ENCODE measurements around the gene TMC7. TPM values are rescaled to one million over a fixed set of nuclear protein-coding genes. Genes with fewer than 3 reads are reported as not detected.

Gene TMC7
- total and polyA plus RNA-seq, 2 of the 13 experiments (the other 11 are each of a cell fraction or from before 2014, with no cell fraction given) = 1.2 to 5.1 TPM

GRCh38 chr16:19105891-19106624 is 122.3 kb downstream of the TMC7 start:
- Histone ChIP-seq H3K36me3 (replicated peaks in 1 of 2; ENCODE audit: control insufficient read depth in 1 of 2, insufficient read depth in 2 of 2, low read length in 2 of 2) (no peaks in the 10 kb centered on the region), H3K9me3 (ENCODE audit: low read length) (no peaks in the 10 kb centered on the region), H3K4me3 (replicated peaks in 1 of 3; ENCODE audit: insufficient read depth in 1 of 3, low read depth in 2 of 3, low read length in 3 of 3) (no peak overlapping the region), H3K79me2 (ENCODE audit: insufficient read depth, low read length) (no peaks in the 10 kb centered on the region), H3K27ac (ENCODE audit: extremely low read length, insufficient read depth, low read length) (no peak overlapping the region), H3K4me2 (ENCODE audit: low read depth, low read length) (peak overlapping the region; percentile 5; the same call in 1 of the 2 replicates), H2AFZ (ENCODE audit: low read length) (no peak overlapping the region), H4K20me1 (ENCODE audit: insufficient read depth, low read length) (no peaks in the 10 kb centered on the region), H3K4me1 (ENCODE audit: insufficient read depth, low read length) (peaks cover 66% of the 10 kb centered on the region), H3K27me3 (ENCODE audit: control insufficient read depth in 1 of 2, insufficient read depth in 2 of 2, low read length in 2 of 2) (peaks cover 2 to 16% of the 10 kb centered on the region in 2 experiments; a peak in 4 of 5 replicates), H3K9ac (ENCODE audit: insufficient read depth, low read depth, low read length) (no peak overlapping the region)
- DNase-seq (ENCODE audit: low spot score) (no peak), ATAC-seq (no peak), FAIRE-seq (no peak)
- no TSS peak for BruUV-seq (replicated peaks)
- CTCF ChIA-PET (ENCODE audit: low intra/inter-chr PET ratio, low total read pairs) = no interaction called here
- in situ Hi-C loops (cut with HindIII; ENCODE audit: extremely low pct_ligation_motif_present, low pct_unique_long_range_greater_than_20kb) (no loop called here), intact Hi-C loops (cut with micrococcal nuclease; ENCODE audit: unreplicated experiment) (loop anchor here (10.0 kb wide), 1 partner anchor 1319 kb away; no protein-coding TSS in a partner anchor)
- 44% methylated on average over 11 of the region's 11 CpGs for WGBS (ENCODE audit: low lambda C conversion rate)
- POLR2A ChIA-PET = interaction anchor here (1.3 to 12.1 kb wide), 3 partner anchors 11 to 107 kb away, joined by 3 to 239 read pairs (median 4); partner anchors contain the start of gene COQ7
- TF ChIP-seq RCOR2 (CRISPR knock-in tag; IDR thresholded peaks at IDR 0.05) = 0 out of 2 replicates have a peak, but pooled peaks have one; percentile 4
- 0 out of 2 replicates have a peak, but pooled peaks have one; percentile 16 for TF ChIP-seq ELF3 (CRISPR knock-in tag; IDR thresholded peaks at IDR 0.05)
- no peak for TF ChIP-seq ZBTB33 (CRISPR knock-in tag; IDR thresholded peaks at IDR 0.05)
- TF ChIP-seq SETDB1 (CRISPR knock-in tag; IDR thresholded peaks at IDR 0.05; ENCODE audit: borderline replicate concordance) = 0 out of 2 replicates have a peak, but pooled peaks have one; percentile 50
- no peak for TF ChIP-seq ZNF264 (CRISPR knock-in tag; IDR thresholded peaks at IDR 0.05)
- 0 out of 2 replicates have a peak, but pooled peaks have one; percentile 18 for TF ChIP-seq ZNF335 (CRISPR knock-in tag; IDR thresholded peaks at IDR 0.05)
- no peak for TF ChIP-seq TSC22D2 (CRISPR knock-in tag; IDR thresholded peaks at IDR 0.05; ENCODE audit: borderline replicate concordance)
- peak; percentile 89 for TF ChIP-seq ZNF24 (IDR thresholded peaks at IDR 0.05)
- no peak for TF ChIP-seq ISL2 (CRISPR knock-in tag; IDR thresholded peaks at IDR 0.05)
- TF ChIP-seq, protein P1, sequence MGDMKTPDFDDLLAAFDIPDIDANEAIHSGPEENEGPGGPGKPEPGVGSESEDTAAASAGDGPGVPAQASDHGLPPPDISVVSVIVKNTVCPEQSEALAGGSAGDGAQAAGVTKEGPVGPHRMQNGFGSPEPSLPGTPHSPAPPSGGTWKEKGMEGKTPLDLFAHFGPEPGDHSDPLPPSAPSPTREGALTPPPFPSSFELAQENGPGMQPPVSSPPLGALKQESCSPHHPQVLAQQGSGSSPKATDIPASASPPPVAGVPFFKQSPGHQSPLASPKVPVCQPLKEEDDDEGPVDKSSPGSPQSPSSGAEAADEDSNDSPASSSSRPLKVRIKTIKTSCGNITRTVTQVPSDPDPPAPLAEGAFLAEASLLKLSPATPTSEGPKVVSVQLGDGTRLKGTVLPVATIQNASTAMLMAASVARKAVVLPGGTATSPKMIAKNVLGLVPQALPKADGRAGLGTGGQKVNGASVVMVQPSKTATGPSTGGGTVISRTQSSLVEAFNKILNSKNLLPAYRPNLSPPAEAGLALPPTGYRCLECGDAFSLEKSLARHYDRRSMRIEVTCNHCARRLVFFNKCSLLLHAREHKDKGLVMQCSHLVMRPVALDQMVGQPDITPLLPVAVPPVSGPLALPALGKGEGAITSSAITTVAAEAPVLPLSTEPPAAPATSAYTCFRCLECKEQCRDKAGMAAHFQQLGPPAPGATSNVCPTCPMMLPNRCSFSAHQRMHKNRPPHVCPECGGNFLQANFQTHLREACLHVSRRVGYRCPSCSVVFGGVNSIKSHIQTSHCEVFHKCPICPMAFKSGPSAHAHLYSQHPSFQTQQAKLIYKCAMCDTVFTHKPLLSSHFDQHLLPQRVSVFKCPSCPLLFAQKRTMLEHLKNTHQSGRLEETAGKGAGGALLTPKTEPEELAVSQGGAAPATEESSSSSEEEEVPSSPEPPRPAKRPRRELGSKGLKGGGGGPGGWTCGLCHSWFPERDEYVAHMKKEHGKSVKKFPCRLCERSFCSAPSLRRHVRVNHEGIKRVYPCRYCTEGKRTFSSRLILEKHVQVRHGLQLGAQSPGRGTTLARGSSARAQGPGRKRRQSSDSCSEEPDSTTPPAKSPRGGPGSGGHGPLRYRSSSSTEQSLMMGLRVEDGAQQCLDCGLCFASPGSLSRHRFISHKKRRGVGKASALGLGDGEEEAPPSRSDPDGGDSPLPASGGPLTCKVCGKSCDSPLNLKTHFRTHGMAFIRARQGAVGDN (CRISPR knock-in tag; IDR thresholded peaks at IDR 0.05) = peak; percentile 28; the same call in 1 of the 2 replicates
